ENCODE data around the gene PLXNA4. TPM values are rescaled to one million over a fixed set of nuclear protein-coding genes. Genes with fewer than 3 reads are reported as not detected.

Gene PLXNA4
- total and polyA plus RNA-seq, 2 donors (not counting 1 experiment from before 2014, with no cell fraction given), result not detected

DNA sequence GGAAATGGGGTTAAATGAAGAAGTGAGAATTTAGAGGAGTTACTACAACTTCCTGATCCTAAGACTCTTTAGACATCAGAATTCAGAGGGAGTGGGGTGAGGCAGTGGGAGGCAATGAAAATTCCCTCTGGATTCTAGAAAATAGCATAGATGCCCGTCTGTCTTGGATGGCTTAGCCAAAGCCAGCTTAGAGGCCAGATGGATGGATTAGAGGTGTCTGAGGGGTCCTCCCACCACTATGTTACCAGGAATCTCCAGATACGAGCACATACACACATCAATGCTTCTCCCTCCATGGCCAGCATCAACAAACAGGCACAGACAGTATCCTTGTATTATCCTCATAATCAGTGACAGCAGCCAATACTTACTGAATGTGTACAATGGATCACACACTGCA is 418.1 kb downstream of the PLXNA4 start:
- TF ChIP-seq EZH2 (IDR thresholded peaks at IDR 0.05; ENCODE audit: borderline replicate concordance, insufficient read depth, low read depth, low read length, poor library complexity, severe bottlenecking) (no peak), CTCF (IDR thresholded peaks at IDR 0.05) (no peak)
- WGBS (ENCODE audit: insufficient coverage), result 71% methylated on average over 1 of the region's 2 CpGs
- Mint-ChIP-seq H3K9me3 (ENCODE audit: insufficient read depth) (no peaks in the 10 kb centered on the region), H3K4me3 (no peak overlapping the region), H3K27me3 (peaks cover 2% of the 10 kb centered on the region), H3K4me1 (no peaks in the 10 kb centered on the region), H3K27ac (no peak overlapping the region)
- DNase-seq (no peak), ATAC-seq (ENCODE audit: low read depth) (no peak)
- H3K9me3 ChIP-seq (ENCODE audit: control extremely low read depth in 1 of 3, control insufficient read depth in 2 of 3, insufficient read depth in 1 of 3, low read length in 2 of 3), result peaks cover 0 to 10% (median 0%) of the 10 kb centered on the region in 3 donors
- no peak overlapping the region for H3K27ac ChIP-seq (ENCODE audit: low read length in 2 of 2)
- no peaks in the 10 kb centered on the region for H4K20me1 ChIP-seq (ENCODE audit: control insufficient read depth, insufficient read depth, low read length, poor library complexity, severe bottlenecking)
- no peak overlapping the region for H3K9ac ChIP-seq (ENCODE audit: low read length)
- CTCF ChIA-PET, result no interaction called here
- no peaks in the 10 kb centered on the region for H3K4me1 ChIP-seq (ENCODE audit: control insufficient read depth in 2 of 2, insufficient read depth in 2 of 2, low read length in 2 of 2)
- H2AFZ ChIP-seq (ENCODE audit: insufficient read depth, low read depth, low read length, poor library complexity, severe bottlenecking), result no peak overlapping the region
- no peak overlapping the region for H3K4me2 ChIP-seq (replicated peaks; ENCODE audit: low read depth, low read length, poor library complexity, severe bottlenecking)
- intact Hi-C loops (cut with micrococcal nuclease), result no loop called here
- H3K27me3 ChIP-seq (replicated peaks in 1 of 4; ENCODE audit: control extremely low read depth in 1 of 4, control insufficient read depth in 3 of 4, insufficient read depth in 4 of 4, low read length in 3 of 4), result no peaks in the 10 kb centered on the region
- no peak overlapping the region for H3K4me3 ChIP-seq (ENCODE audit: control extremely low read depth in 1 of 5, extremely low read depth in 1 of 5, insufficient read depth in 1 of 5, low read depth in 2 of 5, low read length in 4 of 5)
- POLR2A ChIA-PET, result no interaction called here
- H3K79me2 ChIP-seq (ENCODE audit: control insufficient read depth, insufficient read depth, low read length), result no peaks in the 10 kb centered on the region
- H3K36me3 ChIP-seq (replicated peaks in 1 of 2; ENCODE audit: control extremely low read depth in 1 of 2, control insufficient read depth in 1 of 2, extremely low read depth in 1 of 2, insufficient read depth in 2 of 2, low read length in 1 of 2), result no peaks in the 10 kb centered on the region

- H3K79me2 ChIP-seq (ENCODE audit: control insufficient read depth, insufficient read depth, low read length), result no peaks in the 10 kb centered on the region
- Mint-ChIP-seq H3K9me3 (ENCODE audit: insufficient read depth) (no peaks in the 10 kb centered on the region), H3K4me1 (no peaks in the 10 kb centered on the region), H3K27ac (no peak overlapping the region), H3K27me3 (peaks cover 7% of the 10 kb centered on the region), H3K4me3 (no peak overlapping the region)
- no peaks in the 10 kb centered on the region for H3K27me3 ChIP-seq (replicated peaks in 1 of 4; ENCODE audit: control extremely low read depth in 1 of 4, control insufficient read depth in 3 of 4, insufficient read depth in 4 of 4, low read length in 3 of 4)
- no peak overlapping the region for H3K9ac ChIP-seq (ENCODE audit: low read length)
- no peak overlapping the region for H3K4me3 ChIP-seq (ENCODE audit: control extremely low read depth in 1 of 5, extremely low read depth in 1 of 5, insufficient read depth in 1 of 5, low read depth in 2 of 5, low read length in 4 of 5)
- ATAC-seq (ENCODE audit: low read depth) (no peak), DNase-seq (no peak)
- TF ChIP-seq EZH2 (IDR thresholded peaks at IDR 0.05; ENCODE audit: borderline replicate concordance, insufficient read depth, low read depth, low read length, poor library complexity, severe bottlenecking) (no peak), CTCF (IDR thresholded peaks at IDR 0.05) (no peak)
- no peak overlapping the region for H3K4me2 ChIP-seq (replicated peaks; ENCODE audit: low read depth, low read length, poor library complexity, severe bottlenecking)
- no peaks in the 10 kb centered on the region for H4K20me1 ChIP-seq (ENCODE audit: control insufficient read depth, insufficient read depth, low read length, poor library complexity, severe bottlenecking)
- ChIA-PET POLR2A (no interaction called here), CTCF (interaction anchor here (0.6 kb wide), 1 partner anchor 956 kb away, joined by 3 read pairs; no protein-coding TSS in a partner anchor)
- H2AFZ ChIP-seq (ENCODE audit: insufficient read depth, low read depth, low read length, poor library complexity, severe bottlenecking), result no peak overlapping the region
- peaks cover 0 to 12% (median 0%) of the 10 kb centered on the region in 3 donors for H3K9me3 ChIP-seq (ENCODE audit: control extremely low read depth in 1 of 3, control insufficient read depth in 2 of 3, insufficient read depth in 1 of 3, low read length in 2 of 3)
- H3K27ac ChIP-seq (ENCODE audit: low read length in 2 of 2), result no peak overlapping the region
- H3K4me1 ChIP-seq (ENCODE audit: control insufficient read depth in 2 of 2, insufficient read depth in 2 of 2, low read length in 2 of 2), result no peaks in the 10 kb centered on the region
- intact Hi-C loops (cut with micrococcal nuclease), result no loop called here
- WGBS (ENCODE audit: insufficient coverage), result 84% methylated on average over 2 of the region's 5 CpGs
- H3K36me3 ChIP-seq (replicated peaks in 1 of 2; ENCODE audit: control extremely low read depth in 1 of 2, control insufficient read depth in 1 of 2, extremely low read depth in 1 of 2, insufficient read depth in 2 of 2, low read length in 1 of 2), result no peaks in the 10 kb centered on the region
Observed at GRCh38 chr7:132155715-132156114, 420.6 kb downstream of the PLXNA4 start.

All from B cell (primary cell).